IPS-NIHi7 (cell line): Measurements from ENCODE around the gene MFSD6.

ENCODE experiments used
- DNase-seq: peaks from one replicate; pipeline ENCODE4 v3.0.0; 2012; ENCODE audit warnings: mixed read lengths; ENCODE audit errors: extremely low spot score

The MFSD6 gene

GRCh38 chr2:190436557-190436956 is 28.4 kb downstream of the MFSD6 start:
- no peak for DNase-seq

- DNase-seq, result no peak
Measured at GRCh38 chr2:190440113-190440512, 32.0 kb downstream of the MFSD6 start.

GRCh38 chr2:190441564-190441963 is 33.4 kb downstream of the MFSD6 start:
- DNase-seq, result peak; percentile 19

- no peak for DNase-seq
Measured at GRCh38 chr2:190443055-190443454, 34.9 kb downstream of the MFSD6 start.

- DNase-seq, result no peak
Measured at GRCh38 chr2:190443778-190444481, 35.8 kb downstream of the MFSD6 start.

- no peak for DNase-seq
Measured at GRCh38 chr2:190444976-190445375, 36.8 kb downstream of the MFSD6 start.

- DNase-seq, result no peak
Measured at GRCh38 chr2:190446193-190446592, 38.0 kb downstream of the MFSD6 start.

- no peak for DNase-seq
Measured at GRCh38 chr2:190446750-190447516, 38.8 kb downstream of the MFSD6 start.

GRCh38 chr2:190447766-190448165 is 39.6 kb downstream of the MFSD6 start:
- no peak for DNase-seq

- DNase-seq, result no peak
Measured at GRCh38 chr2:190449925-190450324, 41.8 kb downstream of the MFSD6 start.

- DNase-seq, result no peak
Measured at GRCh38 chr2:190450363-190450762, 42.2 kb downstream of the MFSD6 start.

GRCh38 chr2:190451561-190452176 is 43.5 kb downstream of the MFSD6 start:
- DNase-seq, result no peak

- DNase-seq, result no peak
Measured at GRCh38 chr2:190452433-190452832, 44.3 kb downstream of the MFSD6 start.

GRCh38 chr2:190454795-190455194 is 46.6 kb downstream of the MFSD6 start:
- no peak for DNase-seq

GRCh38 chr2:190455358-190456095 is 47.4 kb downstream of the MFSD6 start:
- DNase-seq, result no peak

GRCh38 chr2:190456833-190457232 is 48.7 kb downstream of the MFSD6 start:
- DNase-seq, result no peak

- DNase-seq, result no peak
Measured at GRCh38 chr2:190457256-190457655, 49.1 kb downstream of the MFSD6 start.

- DNase-seq, result no peak
Measured at GRCh38 chr2:190458352-190459107, 50.4 kb downstream of the MFSD6 start.

- no peak for DNase-seq
Measured at GRCh38 chr2:190459881-190460280, 51.7 kb downstream of the MFSD6 start.

- DNase-seq, result no peak
Measured at GRCh38 chr2:190460487-190460886, 52.3 kb downstream of the MFSD6 start.

GRCh38 chr2:190462181-190462580 is 54.0 kb downstream of the MFSD6 start:
- no peak for DNase-seq
